Stimulated activated CD4-positive, alpha-beta T cell treated with anti-CD3 and anti-CD28 coated beads, TNF-alpha, amount 100 ng/mL, for 4 hours (primary cell): ENCODE results near the gene DGCR2.
A peak's percentile ranks its signal among the peaks of the same experiment; 100 is the strongest.
"Not testable (repeated sequence)": the region's sequence is repeated elsewhere in the genome, so short reads cannot be mapped to it uniquely, and the experiment has no call there.

Experiments used
- DNase-seq, 3 experiments: peaks; one replicate each; pipeline ENCODE4 v3.0.0-alpha.2; 2020; ENCODE audit warnings: low read depth in 3 of 3

The DGCR2 gene, protein sequence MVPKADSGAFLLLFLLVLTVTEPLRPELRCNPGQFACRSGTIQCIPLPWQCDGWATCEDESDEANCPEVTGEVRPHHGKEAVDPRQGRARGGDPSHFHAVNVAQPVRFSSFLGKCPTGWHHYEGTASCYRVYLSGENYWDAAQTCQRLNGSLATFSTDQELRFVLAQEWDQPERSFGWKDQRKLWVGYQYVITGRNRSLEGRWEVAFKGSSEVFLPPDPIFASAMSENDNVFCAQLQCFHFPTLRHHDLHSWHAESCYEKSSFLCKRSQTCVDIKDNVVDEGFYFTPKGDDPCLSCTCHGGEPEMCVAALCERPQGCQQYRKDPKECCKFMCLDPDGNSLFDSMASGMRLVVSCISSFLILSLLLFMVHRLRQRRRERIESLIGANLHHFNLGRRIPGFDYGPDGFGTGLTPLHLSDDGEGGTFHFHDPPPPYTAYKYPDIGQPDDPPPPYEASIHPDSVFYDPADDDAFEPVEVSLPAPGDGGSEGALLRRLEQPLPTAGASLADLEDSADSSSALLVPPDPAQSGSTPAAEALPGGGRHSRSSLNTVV

DNA sequence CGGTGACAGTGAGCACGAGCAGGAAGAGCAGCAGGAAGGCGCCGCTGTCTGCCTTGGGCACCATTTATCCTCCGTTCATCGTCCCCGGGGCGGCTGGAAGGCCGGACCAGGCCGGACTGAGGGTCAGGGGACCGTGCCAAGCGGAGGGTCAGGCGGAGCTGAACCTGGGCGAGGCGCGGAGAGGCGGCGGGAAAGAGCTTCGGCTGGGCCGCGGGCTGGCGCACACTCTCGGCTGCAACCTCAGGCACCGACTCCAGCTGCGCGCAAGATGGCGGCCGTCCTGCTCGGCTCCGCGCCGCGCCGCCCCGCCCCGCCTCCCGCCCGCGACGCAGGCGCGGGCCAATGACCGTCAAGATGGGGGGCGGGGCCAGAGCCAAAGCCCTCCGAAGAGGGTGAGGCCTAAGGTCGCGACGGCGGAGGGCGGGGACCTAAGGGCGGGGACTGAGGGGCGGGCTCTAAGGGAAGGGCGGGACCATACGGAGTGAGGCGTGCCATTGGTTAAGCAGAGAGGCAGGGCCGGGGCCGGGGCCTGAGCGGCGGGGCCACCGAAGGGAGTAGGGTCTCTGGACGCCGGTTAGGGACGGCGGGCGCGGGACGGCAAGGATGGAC is at the start of gene DGCR2:
DGCR2 (minus strand) TSS at position 270 of the 609 bp plus-strand sequence; CDS start at position 64, 206 bp downstream.
- peak; percentile 93 to 96 (median 95) for DNase-seq

DNA sequence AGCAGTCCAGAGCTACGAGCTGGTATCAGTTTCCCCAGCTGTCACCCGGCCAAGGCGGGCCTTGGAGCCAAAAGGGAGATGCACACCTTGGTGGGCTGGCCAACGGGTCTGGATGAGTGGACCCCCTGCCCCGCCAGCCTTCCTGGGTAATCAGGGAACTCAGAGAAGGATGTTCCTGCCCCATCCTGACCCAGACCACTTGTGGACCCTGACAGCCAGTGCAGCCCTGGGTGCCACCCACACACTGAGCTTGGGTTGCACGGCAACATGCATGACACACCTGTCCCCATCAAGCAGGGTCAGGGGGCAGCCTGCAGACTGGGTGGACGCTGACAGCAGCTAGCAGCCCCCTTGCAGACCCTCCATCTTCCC is 47.7 kb upstream of the DGCR2 start:
- DNase-seq = no peak

DNA sequence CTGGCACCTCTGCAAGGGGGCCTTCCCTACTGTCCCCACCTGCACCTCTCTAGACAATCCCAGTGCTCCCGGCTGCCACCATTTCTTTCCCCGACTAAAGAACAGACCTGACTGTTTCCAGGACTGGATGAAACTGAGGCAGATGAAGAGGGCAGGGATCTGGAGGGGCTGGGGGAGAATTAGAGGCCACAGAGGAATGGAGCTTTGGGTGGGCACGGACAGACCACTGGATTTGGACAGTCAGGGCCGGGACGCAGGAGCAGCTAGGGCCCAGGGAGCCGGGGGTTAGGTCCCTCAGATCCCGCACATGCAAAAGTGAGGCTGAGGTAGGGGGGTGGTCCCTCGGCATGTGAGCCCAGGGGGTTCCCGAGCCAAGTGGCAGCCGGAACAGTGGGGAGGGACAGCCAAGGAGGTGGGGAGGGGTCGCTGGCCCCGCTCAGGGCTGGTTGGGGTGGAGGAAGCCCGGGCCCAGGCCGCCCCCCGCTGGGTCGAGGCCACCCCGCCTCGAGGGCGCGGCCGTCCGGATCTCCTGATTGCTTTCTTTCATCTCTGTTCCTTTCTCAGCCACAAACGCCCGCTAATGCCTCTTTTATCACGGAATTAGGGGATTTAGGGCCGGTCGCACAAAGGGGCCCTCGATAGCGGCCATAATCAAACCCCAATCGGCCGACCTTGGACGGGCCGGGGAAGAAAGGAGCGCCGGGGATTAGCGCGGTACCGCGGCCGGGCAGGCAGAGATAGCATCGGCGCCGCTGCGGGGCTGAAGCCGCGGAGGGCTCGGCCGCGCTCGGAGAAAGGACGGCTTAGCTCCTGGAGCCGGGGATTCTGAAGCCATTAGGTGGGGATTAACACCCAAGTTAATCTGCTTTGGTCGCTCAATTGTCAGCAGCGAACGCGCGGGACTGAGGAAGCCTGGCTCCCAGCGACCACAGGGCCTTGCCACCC is 47.1 kb upstream of the DGCR2 start:
- DNase-seq = no peak

DNA sequence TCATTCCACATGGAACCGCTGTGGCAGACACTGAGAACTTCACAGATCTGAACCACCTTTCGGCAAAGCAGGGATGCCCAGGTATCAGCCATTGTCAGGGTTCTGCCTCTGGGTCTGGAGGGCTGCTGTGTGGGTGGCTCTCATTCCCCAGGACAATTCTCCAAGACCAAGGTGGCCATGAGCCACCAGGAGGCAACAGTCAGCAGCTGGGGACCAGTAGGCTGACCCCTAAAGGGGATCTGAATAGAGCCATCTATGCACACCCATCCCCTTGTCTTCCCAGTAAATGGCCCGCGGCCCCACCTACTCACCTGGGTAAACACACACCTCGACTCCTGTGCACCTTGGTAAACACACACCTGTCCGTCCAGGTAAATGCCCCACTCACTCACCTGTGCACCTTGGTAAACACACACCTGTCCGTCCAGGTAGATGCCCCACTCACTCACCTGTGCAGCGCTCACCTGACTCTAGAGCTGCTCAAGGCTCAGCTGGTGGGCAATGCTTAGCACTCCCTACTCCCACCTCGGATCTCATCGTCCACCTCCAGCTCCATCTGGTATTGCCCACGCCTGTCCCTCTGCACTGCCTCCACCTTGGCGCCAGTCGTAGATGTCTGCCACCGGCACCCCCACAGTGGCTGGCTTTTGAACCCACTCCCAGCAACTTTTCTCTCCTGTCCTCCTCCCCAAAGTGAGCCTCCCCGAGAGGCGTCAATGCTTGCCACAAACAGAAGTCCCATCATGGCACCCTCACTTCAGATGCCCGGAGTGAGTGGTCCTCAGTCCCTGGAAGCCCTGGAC is 46.1 kb upstream of the DGCR2 start:
- DNase-seq = no peak

DNA sequence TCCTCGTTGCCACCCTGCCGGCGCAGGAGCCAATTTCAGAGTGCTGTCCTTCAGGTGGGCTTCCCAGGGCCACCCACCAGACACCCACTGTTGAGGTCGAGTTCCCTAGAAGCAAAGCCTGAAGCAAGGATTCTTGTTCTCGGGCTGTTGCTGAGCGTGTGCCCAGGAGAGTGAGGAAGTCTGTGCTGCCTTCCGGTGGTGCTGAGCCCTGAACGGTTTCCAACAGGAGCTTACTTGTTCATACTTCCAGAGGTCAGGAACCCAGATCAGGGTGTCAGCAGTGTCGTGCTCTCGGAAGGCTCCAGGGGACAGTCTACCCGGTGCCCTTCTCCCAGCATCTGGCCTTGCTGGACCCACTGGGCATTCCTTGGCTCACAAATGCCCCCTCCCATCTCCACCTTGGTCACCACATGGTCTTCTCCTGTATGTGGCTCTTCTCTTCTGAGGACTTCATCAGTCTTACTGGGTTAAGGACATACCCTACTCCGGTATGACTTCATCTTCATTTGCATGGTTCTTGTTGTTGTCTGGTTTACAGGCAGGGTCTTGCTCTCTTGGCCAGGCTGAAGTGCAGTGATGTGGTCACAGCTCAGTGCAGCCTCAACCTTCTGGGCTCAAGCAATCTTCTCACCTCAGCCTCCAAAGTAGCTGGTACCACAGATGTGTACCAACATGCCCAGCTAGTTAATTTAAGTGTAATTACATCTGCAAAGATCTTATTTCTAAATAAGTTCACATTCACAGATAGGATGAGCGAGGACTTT is 45.1 kb upstream of the DGCR2 start:
- no peak for DNase-seq

DNA sequence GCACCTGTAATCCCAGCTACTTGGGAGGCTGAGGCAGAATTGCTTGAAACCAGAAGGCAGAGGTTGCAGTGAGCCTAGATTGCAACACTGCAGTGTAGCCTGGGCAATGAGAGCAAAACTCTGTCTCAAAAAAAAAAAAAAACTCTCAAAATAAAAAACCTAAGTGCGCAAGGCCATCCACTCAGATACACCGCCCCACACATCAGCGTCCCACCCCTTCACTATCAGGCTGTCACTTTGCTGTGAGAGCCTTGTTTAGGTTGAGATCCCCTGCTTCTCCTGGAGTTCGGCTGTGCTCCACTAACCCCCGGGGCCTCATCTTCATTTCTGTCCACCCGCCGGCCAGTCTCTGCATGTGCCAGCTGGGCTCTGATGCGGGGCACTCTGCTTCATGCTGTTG is 44.2 kb upstream of the DGCR2 start:
- DNase-seq = no peak

DNA sequence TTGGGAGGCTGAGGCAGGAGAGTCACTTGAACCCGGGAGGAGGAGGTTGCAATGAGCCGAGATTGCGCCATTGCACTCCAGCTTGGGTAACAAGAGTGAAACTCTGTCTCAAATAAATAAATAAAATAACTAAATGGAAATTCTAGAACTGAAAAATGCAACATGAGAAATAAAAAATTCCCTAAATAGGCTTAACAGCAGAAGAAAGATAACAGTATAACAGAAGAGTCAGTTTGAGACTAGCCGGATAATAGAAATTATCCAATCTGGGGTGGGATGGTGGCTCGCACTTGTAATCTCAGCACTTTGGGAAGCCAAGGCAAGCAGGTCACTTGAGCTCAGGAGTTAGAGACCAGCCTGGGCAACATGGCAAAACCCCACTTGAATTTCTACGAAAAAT is 42.2 kb upstream of the DGCR2 start:
- no peak for DNase-seq

DNA sequence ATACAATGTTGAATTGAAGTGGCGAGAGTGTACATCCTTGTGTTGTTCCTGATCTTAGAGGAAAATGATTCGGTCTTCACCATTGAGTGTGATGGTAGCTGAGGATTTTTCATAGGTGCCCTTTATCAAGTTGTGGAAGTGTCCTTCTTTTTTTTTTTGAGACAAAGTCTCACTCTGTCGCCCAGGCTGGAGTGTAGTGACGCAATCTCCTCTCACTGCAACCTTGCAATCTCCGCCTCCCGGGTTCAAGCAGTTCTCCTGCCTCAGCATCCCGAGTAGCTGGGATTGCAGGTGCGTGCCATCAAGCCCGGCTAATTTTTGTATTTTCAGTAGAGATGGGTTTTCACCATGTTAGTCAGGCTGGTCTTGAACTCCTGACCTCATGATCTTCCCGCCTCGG is 36.4 kb upstream of the DGCR2 start:
- DNase-seq = not testable (repeated sequence)

DNA sequence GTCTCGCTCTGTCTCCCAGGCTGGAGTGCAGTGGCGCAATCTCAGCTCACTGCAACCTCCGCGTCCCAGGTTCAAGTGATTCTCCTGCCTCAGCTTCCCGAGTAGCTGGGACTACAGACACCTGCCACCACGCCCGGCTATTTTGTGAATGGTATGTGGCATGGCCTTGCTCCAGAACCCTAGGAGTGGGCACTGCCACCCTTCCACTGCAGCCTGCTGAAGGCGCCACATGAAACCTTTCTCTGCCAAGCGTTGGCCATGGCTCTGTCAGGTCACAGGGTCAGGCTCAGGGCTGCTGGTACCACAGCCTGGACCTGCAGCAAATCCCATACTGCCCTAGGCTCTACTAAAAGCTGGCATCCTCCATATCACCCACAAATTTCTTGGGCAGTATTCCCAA is 33.9 kb upstream of the DGCR2 start:
- DNase-seq = not testable (repeated sequence)

DNA sequence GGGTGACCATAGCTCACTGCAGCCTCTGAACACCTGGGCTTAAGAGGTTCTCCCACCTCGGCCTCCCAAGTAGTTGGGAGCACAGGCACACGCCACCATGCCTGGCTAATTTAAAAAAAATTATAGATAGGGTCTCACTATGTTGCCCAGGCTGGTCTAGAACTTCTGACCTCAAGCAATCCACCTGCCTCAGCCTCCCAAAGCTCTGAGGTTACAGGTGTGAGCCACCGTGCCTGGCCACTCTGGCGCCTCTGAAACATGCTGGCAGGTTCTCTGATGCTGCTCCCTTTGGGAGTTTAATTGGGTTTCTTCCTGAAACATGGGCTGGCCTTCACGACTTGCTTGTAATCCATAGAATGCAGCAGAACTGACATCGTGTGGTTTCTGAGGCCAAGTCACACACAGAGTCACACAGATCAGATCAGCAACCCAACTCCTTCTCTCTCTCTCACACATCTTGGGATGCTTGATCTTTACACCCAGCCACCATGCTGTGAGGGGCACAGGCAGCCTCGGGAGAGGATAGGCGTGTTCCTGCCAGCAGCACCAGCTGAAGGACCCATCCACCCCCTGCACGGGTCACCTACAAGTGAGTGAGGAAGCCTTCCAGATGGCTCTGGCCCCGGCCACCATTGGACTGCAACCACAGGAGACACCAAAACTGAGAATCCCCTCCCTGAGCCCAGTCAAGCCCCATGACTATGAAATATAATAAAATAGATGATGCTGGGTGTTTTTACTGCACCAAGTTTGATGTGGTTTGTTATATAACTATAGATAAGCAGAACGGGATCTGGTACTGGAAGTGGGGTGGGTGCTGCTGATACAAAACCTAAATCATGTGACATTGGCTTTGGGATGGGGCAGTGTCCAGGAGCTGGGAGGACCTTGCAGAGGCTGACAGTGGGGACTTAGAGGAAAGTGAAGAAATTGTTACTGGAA is 31.0 kb upstream of the DGCR2 start:
- no peak for DNase-seq

DNA sequence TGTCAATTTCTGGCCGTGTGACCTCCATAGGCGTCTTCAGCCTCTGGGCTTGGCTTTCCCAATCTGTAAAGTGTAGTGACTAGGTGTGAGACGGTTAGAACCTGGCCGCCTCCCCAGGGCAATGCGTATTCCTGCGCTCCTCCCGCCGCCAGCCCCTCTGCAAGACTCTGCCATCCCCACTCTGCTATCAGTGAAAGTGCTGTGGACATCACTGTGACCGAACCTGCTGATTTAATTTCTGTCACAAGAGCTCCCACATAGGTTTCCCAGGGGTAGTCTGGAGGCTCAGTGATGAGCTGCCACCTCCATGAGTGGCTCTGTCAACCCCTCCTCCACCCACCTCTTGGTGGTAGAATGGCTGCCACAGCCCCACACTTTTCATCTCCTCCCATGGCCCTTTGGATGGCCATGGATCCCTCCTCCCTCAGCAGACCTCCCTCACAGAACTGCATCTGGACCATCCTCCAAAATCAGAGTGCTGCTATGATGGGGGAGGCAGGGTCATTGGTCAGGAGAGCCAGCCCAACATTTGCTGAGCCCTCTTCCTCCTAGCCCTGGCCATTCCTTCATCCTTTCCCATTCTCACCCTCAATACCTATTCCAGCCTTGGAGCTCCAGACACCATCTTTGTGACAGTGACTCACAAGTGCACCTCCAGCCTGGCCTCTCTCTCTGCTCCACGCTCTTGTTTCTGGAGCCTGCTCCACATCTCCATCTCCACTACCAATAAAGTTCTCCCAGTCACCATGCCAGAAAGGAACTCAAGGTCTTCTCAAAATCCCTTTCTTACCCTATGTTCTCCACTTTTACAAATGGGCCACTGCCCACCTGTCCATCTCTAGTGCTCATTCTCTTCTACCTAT is 29.3 kb upstream of the DGCR2 start:
- no peak for DNase-seq

DNA sequence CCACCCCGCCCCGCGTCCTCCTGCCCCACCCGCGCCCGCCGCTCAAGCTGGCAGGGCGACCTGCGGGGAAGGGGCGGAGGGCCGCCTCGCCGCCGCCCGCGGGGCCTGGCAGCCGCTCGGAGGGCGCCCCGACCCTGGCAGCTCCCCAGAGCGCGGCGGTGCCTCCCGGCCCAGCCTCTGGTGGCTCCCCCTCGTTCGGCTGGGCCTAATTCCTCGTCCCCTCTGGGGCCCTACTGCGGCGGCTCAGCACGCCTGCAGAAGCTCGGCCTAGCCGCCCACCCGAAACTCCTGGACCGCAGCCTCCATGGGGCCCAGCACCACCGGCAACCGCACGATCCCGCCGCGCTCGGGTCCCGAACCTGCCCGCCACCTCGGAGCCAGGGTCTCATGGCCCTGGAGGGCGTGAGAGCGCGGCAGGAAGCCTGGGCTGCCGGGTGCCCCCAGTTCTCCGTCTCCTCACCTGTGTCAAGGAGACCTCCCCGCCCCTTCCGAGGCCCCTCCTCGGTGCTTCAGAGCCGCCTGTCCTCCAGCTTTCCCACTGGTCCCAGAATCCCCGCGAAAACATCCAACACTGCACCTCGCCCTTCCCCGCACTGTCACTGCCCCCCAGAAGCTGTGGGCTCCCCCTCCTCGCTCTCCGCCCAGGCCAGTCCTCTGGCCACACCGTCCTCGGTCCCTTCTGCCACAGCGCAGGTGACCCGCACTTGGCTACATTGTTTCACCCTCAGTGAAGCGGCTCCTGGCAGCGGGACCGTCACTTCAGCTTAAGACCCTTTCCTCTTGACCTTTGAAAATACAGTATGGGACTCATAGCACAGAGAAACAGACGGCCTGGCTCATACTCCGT is 28.5 kb upstream of the DGCR2 start:
- no peak for DNase-seq

DNA sequence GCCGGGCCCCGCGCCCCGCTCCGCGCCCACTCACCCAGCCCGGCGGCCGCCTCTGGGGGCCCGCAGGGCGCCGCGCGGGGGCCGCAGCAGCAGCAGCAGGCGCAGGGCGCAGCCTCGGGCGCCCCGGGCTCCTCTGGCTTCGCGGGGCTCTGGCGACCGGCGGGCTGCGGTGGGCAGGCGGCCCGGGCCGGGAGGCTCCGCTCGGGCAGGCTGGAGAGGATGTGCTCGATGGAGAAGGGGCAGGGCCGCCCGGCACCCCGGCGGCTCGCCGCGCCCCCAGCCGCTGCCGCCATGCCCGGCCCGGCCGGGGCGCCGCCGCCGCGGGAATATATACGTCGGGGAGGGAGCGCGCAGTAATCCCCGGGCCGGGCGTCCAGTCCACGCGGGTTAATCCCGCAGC is 27.8 kb upstream of the DGCR2 start, which contains the start of gene GSC2:
GSC2 (minus strand) TSS at position 302 of the 400 bp plus-strand sequence; CDS start at position 293, 9 bp downstream.
- DNase-seq = no peak

DNA sequence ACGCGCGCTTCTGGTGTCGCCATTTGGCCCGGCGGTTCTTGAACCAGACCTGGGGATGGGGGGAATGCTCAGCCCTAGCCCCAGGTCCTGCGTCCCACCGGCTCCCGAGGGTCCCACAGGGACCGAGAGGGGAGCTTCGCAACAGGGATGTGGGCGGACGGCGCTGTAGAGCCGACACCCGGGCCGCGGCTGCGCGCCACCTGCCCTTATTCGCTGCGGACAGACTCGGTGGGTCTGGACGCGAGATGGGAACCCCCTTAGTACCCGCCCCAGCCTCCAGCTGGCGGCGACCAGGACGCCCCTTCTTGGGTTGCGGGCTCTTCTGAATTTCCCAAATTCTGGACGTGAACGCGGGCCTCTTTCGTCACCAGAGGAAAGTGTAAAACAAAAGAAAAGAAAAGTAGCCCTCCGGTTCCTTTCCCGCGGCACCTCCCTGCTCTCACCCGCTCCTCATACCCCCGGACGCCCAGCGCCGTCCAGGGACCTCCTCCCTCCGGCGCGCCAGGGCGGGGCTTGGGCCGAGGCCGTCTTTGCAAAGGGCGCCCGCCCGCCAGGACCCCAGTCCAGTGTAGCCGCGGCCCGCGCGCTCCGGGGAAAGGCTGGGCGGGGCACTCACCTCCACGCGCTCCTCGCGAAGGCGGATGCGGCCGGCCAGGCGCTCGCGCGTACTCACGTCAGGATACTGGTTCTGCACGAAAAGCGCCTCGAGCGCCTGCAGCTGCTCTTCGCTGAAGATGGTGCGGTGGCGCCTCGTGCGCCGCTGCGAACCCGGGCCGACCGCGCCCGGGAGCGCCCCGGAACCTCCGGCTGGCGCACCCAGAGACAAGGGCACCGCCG is 27.1 kb upstream of the DGCR2 start:
- DNase-seq = no peak

DNA sequence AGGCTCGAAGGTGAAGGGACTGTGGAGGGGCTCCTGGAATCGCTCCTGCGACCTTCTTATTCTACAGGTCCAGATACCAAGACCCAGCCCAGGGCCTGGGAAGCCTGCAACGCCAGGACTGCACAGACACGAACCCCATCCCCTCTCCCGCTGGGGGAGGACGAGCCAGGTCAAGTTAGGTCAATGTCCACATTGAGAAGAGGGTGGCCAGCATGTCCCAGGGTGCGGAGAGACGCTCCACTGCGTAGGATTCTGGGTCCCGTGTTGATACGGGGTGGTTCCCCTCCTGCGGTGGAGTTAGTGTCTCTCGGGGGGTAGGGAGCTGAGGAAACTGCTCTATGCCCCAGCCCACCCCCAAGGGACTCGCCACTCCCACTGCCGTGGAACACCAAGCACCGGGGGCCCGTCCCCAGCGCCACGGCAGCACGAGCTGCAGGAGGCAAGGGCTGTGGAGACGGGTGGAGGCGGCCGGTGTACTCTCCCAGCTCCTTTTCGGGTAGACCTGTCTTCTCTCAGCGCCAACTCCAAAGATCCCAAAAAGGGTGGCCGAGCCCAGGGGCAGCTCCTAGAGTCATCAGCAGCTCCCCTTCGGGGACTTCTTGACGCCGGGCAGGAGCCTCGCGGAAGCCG is 26.3 kb upstream of the DGCR2 start:
- no peak for DNase-seq
